ENCODE results near the gene ZCCHC14.
"Not testable (repeated sequence)": the region's sequence is repeated elsewhere in the genome, so short reads cannot be mapped to it uniquely, and the experiment has no call there.

Gene ZCCHC14

GRCh38 chr16:87376660-87377059 is 116.2 kb downstream of the ZCCHC14 start:
- DNase-seq, result no peak

- no peak for DNase-seq
These were observed 117.2 kb downstream of the ZCCHC14 start for GRCh38 chr16:87375426-87376135.

- no peak for DNase-seq
These were observed 118.5 kb downstream of the ZCCHC14 start for GRCh38 chr16:87374313-87374712.

GRCh38 chr16:87372305-87372704 is 120.5 kb downstream of the ZCCHC14 start:
- no peak for DNase-seq

GRCh38 chr16:87371261-87371866 is 121.5 kb downstream of the ZCCHC14 start:
- DNase-seq, result no peak

- no peak for DNase-seq
These were observed 122.8 kb downstream of the ZCCHC14 start for GRCh38 chr16:87369796-87370719.

GRCh38 chr16:87369117-87369765 is 123.6 kb downstream of the ZCCHC14 start:
- DNase-seq, result no peak

GRCh38 chr16:87368029-87368770 is 124.6 kb downstream of the ZCCHC14 start:
- DNase-seq, result no peak

- DNase-seq, result no peak
These were observed 125.3 kb downstream of the ZCCHC14 start for GRCh38 chr16:87367529-87367928.

- no peak for DNase-seq
These were observed 125.9 kb downstream of the ZCCHC14 start for GRCh38 chr16:87366930-87367329.

GRCh38 chr16:87366288-87366687 is 126.5 kb downstream of the ZCCHC14 start:
- no peak for DNase-seq

GRCh38 chr16:87365021-87365713 is 127.7 kb downstream of the ZCCHC14 start:
- no peak for DNase-seq

- no peak for DNase-seq
These were observed 128.9 kb downstream of the ZCCHC14 start for GRCh38 chr16:87363771-87364455.

GRCh38 chr16:87362828-87363559 is 129.8 kb downstream of the ZCCHC14 start:
- DNase-seq, result not testable (repeated sequence)

GRCh38 chr16:87361916-87362619 is 130.8 kb downstream of the ZCCHC14 start:
- no peak for DNase-seq

GRCh38 chr16:87360862-87361610 is 131.8 kb downstream of the ZCCHC14 start:
- DNase-seq, result no peak

- DNase-seq, result no peak
These were observed 133.7 kb downstream of the ZCCHC14 start for GRCh38 chr16:87359121-87359520.

- no peak for DNase-seq
These were observed 134.1 kb downstream of the ZCCHC14 start for GRCh38 chr16:87358696-87359095.

- DNase-seq, result no peak
These were observed 134.6 kb downstream of the ZCCHC14 start for GRCh38 chr16:87358250-87358649.

All from stimulated activated CD4-positive, alpha-beta T cell treated with anti-CD3 and anti-CD28 coated beads, Interleukin-2, amount 100 ng/mL, for 24 hours (primary cell).